Stimulated activated effector memory CD8-positive, alpha-beta T cell treated with anti-CD3 and anti-CD28 coated beads, Interleukin-12 subunit alpha, Interleukin-12 subunit beta, amount 100 ng/mL, for 72 hours (primary cell): ENCODE results near the gene HOXC12.

Experiments
- ATAC-seq: fragments of 150-1000 bp; cut with Tn5 transposase; 2 replicates; pipeline ENCODE4 v1.10.0; 2021
- DNase-seq, 2 donors: peaks; one replicate each; pipeline ENCODE4 v3.0.0; 2021 to 2022; ENCODE audit warnings: low spot score in 2 of 2
- H3K27ac Mint-ChIP-seq: one replicate; pipeline ENCODE4 v1.8.0; 2022; ENCODE audit warnings: mild to moderate bottlenecking, mixed read lengths
- H3K36me3 Mint-ChIP-seq: one replicate; pipeline ENCODE4 v1.8.0; 2022; ENCODE audit warnings: mild to moderate bottlenecking, mixed read lengths
- H3K4me1 Mint-ChIP-seq: one replicate; pipeline ENCODE4 v1.8.0; 2022; ENCODE audit warnings: mixed read lengths
- H3K4me3 Mint-ChIP-seq: one replicate; pipeline ENCODE4 v1.8.0; 2022; ENCODE audit warnings: mild to moderate bottlenecking, mixed read lengths
- H3K9me3 Mint-ChIP-seq: one replicate; pipeline ENCODE4 v1.8.0; 2022; ENCODE audit warnings: mixed read lengths

HOXC12 gene

DNA sequence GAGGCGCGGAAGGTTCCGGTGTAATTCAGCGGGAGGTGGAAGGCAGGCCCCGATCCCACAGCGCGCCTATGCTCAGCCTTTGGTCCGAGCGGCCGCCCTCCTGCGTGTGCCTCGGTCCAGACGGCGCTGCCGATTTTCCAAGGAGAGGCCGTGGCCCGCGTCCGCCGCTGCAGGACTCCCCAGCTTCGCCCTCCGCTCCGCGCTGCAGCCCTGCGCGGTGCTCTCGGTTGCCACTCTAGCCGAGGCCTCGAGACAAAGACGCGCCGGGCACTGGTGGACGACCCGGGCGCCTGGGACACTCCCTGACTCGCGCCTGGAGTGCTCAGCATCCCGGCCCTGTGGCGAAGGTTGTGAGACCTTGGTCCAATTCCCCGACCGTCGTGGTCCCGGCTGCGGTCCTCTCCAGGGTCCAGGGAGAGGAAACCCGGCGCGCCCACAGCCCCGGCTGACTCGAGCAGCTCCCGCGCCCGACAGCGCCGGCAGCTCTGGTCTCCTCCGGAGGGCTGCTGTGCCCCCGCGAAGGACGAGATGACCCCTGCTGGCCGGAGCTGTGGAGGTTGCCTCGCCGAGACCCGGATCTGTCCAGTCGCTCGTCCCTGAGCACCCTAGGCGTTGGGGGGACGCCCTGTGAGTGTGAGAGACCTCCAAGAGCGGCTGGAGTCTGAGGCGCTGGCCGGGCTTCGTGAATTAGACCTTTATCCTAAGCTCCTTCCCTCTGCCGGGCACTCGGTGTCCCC, 6.5 kb downstream of the HOXC12 start:
- ATAC-seq (no peak), DNase-seq (no peak)
- H3K4me3 Mint-ChIP-seq, result no peak overlapping the region
- H3K27ac Mint-ChIP-seq, result no peak overlapping the region
- H3K4me1 Mint-ChIP-seq, result peaks cover 52% of the 10 kb centered on the region
- H3K36me3 Mint-ChIP-seq, result peaks cover 11% of the 10 kb centered on the region
- no peaks in the 10 kb centered on the region for H3K9me3 Mint-ChIP-seq

DNA sequence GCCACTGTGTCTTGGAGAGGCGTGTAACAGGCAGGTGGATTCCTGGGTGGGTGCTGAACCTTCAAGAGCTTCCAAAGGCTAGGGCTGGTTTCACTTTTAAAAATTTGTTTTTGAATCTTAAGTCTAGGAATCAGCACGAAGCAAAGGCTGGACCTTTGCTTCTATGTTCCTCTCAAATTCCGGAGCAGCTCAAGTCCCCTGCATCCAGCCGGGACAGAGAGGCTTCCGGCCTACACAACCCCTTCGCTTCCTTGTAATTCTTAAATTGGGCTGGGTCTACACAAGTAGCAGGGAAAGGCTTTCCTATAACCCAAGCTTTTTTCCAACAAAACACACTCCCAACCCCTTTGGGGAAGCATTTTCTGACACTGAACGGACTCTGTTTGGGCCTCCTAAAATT, 8.3 kb downstream of the HOXC12 start:
- ATAC-seq, result no peak
- Mint-ChIP-seq H3K9me3 (no peaks in the 10 kb centered on the region), H3K4me1 (peaks cover 45% of the 10 kb centered on the region), H3K4me3 (no peak overlapping the region), H3K36me3 (peaks cover 11% of the 10 kb centered on the region), H3K27ac (no peak overlapping the region)
- no peak for DNase-seq

DNA sequence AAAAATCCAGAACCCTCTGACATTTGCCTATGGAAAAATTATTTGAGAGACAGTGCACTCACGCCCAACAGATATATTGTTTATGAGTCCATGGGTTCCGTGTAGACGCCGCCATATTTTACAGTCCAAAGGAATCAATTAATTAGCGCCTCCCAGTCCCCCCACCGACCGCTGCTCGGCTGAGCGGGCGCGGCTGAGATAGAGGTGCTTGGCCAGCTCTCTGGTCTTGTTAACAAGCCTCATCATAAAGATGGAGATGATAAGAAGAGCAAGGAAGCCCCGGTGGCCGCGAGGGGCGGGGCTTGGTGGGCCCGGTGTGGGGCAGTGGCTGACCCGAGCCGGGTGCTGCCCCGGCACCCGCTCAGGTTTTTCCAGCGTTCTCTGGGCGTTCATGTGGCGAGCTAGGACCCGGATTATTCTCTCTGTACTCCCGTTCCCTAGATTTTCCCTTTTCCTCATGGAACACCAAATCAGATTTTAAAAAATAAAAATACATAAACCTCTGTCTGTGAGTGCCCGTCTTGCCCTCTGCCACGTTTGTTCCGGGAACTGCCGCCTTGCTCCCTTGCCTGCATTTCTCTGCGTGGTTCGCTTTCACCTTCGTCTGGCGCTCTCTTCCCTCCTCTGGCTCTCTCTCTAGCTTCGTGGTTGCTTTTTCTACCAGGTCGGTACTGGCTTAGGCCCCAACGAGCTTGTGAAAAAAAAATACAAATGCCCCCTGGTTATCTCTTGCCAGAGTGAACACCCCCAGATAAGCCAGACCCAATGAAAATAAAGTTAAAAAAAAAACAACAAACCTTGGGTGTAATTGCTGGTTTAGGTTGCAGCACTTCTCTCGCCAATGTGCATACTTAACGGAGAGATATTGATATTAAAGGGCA, 9.0 kb downstream of the HOXC12 start:
- ATAC-seq, result no peak
- Mint-ChIP-seq H3K36me3 (peaks cover 11% of the 10 kb centered on the region), H3K4me3 (no peak overlapping the region), H3K4me1 (peaks cover 45% of the 10 kb centered on the region), H3K27ac (no peak overlapping the region), H3K9me3 (no peaks in the 10 kb centered on the region)
- DNase-seq, result no peak

DNA sequence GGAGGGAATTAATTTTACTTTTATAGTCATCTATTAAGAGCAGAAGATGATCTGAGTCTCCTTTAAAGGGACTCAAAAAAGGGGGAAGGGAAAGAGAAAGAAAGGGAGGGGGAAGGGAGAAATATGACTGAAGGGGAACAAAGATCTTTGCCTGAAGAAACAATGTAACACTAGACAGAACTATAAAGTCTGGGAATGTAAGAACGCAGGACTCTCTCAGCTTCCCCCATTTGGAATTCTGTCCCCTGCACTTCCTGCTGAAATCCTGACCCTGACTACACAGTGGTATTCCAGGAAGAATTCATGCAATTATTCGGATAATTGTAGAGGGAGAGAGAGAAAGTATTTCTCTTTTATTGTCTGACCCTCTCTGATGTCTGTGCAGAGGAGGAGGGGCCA, 9.6 kb downstream of the HOXC12 start:
- no peak for ATAC-seq
- H3K4me1 Mint-ChIP-seq, result peaks cover 45% of the 10 kb centered on the region

DNA sequence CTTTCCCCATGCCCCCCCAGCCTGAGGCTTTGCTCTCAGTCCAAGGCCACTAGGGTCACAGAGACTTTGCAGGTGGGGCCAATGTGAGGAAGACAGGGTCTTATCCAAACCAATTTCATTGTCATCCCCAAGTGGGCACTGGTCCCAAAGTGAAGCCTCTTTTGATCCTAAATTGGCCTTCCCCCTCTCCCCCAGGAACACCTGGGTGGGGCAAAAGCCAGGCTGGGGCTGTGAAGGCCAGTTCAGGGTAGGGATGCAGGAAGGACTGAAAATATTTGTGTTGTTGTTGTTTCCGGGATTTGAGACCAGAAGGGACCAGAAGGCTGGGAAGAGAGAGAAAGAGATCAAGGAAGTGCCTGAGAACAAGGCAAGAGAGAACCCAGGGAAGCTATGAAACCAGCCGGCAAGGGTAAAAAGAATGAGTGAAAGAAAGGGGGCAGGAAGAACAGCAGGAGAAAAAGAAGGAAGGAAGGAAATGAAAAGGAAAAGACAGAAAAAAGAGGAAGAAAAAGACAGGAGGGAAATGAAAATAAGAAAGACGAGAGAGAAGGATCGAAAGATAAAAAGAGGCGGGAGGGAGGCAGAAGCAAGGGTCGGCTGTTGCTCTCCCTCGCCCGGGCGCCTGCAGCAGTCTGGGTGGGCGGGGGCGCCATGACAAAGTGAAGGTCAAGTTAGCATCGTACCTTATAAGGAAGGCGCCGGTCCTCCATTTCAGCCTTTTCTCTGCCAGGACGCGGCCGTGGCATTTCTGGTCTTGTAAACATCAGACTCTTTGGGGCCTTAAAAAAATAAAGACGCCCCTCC, 10.8 kb downstream of the HOXC12 start:
- Mint-ChIP-seq H3K36me3 (peaks cover 7% of the 10 kb centered on the region), H3K4me1 (peaks cover 36% of the 10 kb centered on the region), H3K4me3 (peak overlapping the region; percentile 27), H3K9me3 (no peaks in the 10 kb centered on the region), H3K27ac (no peak overlapping the region)
- no peak for ATAC-seq
- DNase-seq, result no peak

More for the DNA sequence above, 9.6 kb downstream of the HOXC12 start:
- H3K4me3 Mint-ChIP-seq, result no peak overlapping the region
- peaks cover 11% of the 10 kb centered on the region for H3K36me3 Mint-ChIP-seq
- DNase-seq, result no peak
- no peak overlapping the region for H3K27ac Mint-ChIP-seq
- no peaks in the 10 kb centered on the region for H3K9me3 Mint-ChIP-seq

DNA sequence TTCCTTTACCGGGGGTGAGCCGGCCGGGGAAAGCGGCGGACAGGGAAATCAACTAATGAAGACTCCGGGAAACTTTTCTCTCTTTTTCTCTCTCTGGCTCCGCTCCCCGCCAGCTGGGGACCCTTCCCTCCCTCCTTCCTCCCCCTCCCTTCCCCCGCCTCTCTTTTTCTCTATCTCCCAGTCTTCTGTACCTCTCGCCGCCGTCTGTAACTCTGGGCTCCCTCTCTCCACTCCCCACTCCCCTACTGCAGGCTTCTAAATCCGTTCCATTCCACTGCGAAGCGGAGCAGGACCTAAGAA, 11.3 kb downstream of the HOXC12 start:
- H3K27ac Mint-ChIP-seq, result no peak overlapping the region
- peaks cover 6% of the 10 kb centered on the region for H3K36me3 Mint-ChIP-seq
- no peak for DNase-seq
- peaks cover 35% of the 10 kb centered on the region for H3K4me1 Mint-ChIP-seq
- no peak for ATAC-seq
- peak overlapping the region; percentile 27 for H3K4me3 Mint-ChIP-seq
- H3K9me3 Mint-ChIP-seq, result no peaks in the 10 kb centered on the region

DNA sequence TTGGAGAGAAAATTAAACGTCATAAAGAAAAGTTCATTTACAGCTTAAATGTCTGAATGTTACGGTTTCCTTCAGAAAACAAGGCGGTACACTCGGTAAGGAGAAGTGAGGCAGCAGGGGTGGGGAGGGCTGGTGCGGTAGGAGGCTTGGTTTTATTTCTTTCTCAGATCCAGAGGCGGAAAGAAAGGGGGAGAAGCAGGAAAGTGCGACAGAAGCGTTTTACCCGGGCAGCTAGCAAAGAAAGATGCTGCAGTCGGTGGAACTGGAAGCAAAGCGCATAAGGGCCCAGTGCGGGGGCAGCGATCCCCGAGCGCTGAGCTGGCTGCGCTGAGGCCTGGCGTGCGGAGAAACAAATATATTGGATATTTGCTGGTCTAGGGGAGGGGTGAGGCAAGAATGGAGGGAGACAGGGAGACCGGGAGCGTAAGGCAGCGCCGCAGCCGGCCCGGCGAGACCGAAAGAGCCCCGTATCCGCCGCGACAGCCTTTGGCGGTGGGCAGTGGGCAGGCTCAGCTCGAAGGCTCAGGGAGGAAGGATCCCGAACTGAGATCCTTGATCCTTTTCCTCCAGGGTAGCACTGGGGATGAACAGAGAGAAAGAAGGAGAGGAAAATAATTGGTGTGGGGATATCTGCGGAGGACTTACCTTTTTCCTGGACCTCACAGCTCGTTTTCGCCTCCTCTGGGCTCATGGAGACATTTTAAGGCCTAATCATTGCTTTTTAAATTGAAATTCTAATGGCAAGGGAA, 11.9 kb downstream of the HOXC12 start:
- H3K9me3 Mint-ChIP-seq, result no peaks in the 10 kb centered on the region
- no peak for DNase-seq
- H3K27ac Mint-ChIP-seq, result no peak overlapping the region
- peaks cover 35% of the 10 kb centered on the region for H3K4me1 Mint-ChIP-seq
- H3K36me3 Mint-ChIP-seq, result peaks cover 6% of the 10 kb centered on the region
- H3K4me3 Mint-ChIP-seq, result peak overlapping the region; percentile 27
- ATAC-seq, result no peak

DNA sequence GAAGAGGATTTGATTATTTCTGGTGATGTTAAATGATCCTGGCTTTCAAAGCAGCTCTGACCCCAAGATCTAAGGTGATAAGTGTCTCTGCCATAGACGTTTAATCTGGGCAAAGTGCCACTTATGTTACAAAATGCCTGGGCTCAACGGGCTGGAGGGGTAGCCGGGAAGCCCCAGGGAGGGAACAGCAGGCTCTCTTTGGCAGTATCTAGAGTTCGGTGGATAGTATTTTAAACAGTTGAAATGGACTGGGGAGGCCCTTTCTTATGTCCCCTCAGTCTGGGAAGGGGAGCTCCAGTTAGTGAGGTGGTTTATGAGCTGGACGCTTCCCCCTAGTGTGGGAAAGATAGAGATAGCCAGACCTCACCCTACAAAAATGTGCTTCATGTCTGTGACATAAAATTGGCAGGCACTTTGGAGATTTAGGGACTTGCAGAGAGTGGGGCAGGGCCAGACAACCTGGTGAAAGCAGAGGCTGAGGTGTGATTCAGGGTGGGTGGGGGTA, 12.8 kb downstream of the HOXC12 start:
- DNase-seq (no peak), ATAC-seq (no peak)
- H3K36me3 Mint-ChIP-seq, result peaks cover 6% of the 10 kb centered on the region
- no peaks in the 10 kb centered on the region for H3K9me3 Mint-ChIP-seq
- H3K4me1 Mint-ChIP-seq, result peaks cover 35% of the 10 kb centered on the region
- H3K27ac Mint-ChIP-seq, result no peak overlapping the region
- no peak overlapping the region for H3K4me3 Mint-ChIP-seq

DNA sequence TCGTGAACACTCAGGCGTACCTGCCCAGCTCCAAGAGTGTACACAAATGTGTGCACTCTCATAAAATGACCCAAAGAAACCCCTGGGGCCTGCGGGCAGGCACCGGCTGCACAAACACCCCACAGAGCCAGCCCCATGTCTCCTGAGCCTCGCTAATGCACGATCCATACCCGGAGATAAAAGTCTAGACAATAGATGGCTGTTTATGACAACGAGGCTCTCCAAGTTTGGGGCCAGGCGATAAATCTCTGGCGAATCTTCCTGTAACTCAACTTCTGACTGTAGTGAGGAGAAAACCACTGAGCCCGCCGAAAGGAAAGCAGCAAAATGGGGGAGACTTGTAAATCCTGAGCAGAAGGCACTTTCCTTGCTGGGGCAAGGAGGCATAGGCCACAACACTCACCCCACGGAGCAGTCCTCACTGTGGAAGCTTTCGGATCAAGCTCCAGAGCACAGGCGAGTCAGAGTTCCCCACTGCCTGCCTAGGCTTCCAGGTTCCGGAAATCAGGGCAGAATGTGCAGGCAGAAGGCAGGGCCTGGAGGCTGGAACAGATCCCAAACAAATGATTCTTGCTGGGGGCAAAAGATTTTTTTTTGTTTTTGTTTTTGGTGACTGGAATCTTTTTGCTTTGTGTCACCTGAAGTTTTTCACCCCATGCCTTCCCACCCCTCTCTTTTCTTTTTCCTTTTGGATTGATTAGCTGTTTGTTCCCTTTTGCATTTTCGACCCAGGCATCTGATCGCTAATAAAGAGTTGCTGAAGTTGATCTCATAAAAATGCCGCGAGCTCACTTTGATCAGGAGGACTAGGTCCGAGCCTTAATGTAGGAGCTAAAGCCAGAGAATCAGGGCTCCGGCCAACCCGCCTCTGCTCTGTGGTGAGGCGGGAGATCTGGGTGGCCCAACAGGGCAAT, 13.8 kb downstream of the HOXC12 start:
- Mint-ChIP-seq H3K9me3 (no peaks in the 10 kb centered on the region), H3K27ac (no peak overlapping the region), H3K36me3 (peaks cover 6% of the 10 kb centered on the region), H3K4me1 (peaks cover 38% of the 10 kb centered on the region), H3K4me3 (no peak overlapping the region)
- DNase-seq (no peak), ATAC-seq (no peak)

DNA sequence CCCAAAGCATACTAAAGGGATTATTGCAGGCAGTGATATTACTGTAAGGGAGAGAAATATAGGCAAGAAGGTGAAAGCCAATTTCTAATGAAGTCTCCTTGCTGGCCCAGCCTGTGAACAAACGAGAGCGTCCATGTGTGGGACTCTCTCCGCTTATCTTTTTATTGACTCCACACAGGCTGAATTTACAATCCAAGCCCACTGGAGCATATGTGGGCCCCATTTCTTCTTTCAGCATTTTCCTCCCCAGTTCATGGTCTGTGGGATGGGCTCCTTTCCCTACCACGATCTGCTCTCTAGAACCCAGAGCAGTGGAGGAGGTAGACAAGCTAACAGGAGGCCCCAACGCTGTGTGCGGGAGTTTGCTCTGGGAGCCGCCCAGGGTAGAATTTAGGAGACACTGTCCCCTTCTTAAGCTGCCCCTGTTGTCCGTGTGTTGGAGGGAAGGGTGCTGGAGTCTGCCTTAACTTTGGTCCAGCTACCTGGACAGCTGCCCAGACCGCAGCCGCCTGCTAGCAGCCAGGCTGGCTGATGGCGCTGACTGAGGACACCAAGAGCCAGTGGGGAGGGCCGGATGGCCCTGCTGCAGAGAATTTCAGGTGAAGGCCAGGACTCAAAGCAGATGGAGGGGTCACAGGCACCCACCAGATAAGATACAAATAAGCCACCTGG, 15.0 kb downstream of the HOXC12 start:
- Mint-ChIP-seq H3K4me1 (peaks cover 34% of the 10 kb centered on the region), H3K27ac (no peak overlapping the region), H3K36me3 (peaks cover 6% of the 10 kb centered on the region), H3K4me3 (no peak overlapping the region), H3K9me3 (no peaks in the 10 kb centered on the region)
- no peak for DNase-seq
- ATAC-seq, result no peak

DNA sequence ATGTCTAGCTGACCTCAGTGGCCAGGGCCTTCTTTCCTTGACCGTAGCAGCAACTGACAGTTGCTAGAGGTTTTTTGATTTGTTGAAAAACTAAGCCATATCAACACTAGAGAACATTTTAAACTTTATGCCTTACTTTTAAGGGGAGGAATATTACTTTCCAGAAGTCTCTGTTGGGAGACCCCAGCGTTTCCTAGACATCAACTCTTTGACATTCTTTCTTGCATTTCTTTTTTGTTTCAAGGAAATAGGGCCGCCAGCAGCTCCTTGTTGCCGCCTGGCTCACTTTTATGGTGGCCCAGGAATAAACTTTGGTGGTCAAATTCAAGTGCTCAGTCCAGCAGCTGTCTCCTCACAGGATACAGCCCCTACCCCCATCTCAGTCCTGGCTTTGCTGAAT, 15.7 kb downstream of the HOXC12 start:
- Mint-ChIP-seq H3K4me3 (no peak overlapping the region), H3K4me1 (peaks cover 32% of the 10 kb centered on the region), H3K27ac (no peak overlapping the region), H3K9me3 (no peaks in the 10 kb centered on the region), H3K36me3 (peaks cover 3% of the 10 kb centered on the region)
- no peak for ATAC-seq
- no peak for DNase-seq

DNA sequence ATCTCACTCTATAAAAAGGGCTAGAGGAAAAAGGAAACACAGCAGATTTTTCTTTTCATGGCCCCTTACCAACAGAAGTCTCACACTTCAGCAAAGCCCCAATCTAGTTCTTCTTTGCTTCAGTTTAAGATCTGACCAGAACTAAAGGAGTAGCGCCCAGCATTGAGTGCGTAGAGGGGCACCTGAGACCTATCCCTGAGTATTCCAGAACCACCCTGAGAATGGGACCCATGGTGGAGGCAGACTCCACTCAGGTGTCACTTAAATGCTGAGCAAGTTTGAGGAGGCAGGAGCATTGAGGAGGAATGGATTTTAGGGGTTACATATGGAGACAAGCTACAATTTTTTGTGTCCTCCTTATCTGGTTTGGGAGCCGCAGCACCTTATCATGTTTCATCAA, 16.4 kb downstream of the HOXC12 start:
- Mint-ChIP-seq H3K4me3 (no peak overlapping the region), H3K9me3 (no peaks in the 10 kb centered on the region), H3K27ac (no peak overlapping the region), H3K4me1 (peaks cover 31% of the 10 kb centered on the region), H3K36me3 (no peaks in the 10 kb centered on the region)
- DNase-seq (no peak), ATAC-seq (no peak)

DNA sequence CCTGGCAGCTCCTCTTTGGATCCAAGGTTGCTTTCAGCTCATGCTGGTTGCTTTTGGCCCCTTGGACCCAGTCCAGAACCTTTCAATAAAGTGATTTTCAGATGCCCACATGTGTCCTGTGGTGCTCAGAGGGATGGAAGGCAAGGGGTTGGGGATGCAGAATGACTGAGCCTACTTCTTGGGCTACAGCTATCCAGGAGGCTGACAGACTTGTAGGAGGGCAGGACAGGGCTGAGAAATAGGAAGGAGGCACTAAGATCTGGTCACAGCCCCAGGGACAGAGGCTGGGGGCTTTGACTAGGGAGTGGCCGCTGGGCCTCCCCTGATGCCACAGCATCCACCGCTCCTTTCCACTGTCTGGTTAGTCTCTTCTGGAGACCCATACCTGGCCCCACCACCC, 17.0 kb downstream of the HOXC12 start:
- Mint-ChIP-seq H3K36me3 (no peaks in the 10 kb centered on the region), H3K9me3 (no peaks in the 10 kb centered on the region), H3K27ac (no peak overlapping the region), H3K4me1 (peaks cover 26% of the 10 kb centered on the region), H3K4me3 (no peak overlapping the region)
- DNase-seq (no peak), ATAC-seq (no peak)
